ENCODE data around the gene GPC6.
"Not testable (repeated sequence)": the region's sequence is repeated elsewhere in the genome, so short reads cannot be mapped to it uniquely, and the experiment has no call there.

Gene GPC6

DNA sequence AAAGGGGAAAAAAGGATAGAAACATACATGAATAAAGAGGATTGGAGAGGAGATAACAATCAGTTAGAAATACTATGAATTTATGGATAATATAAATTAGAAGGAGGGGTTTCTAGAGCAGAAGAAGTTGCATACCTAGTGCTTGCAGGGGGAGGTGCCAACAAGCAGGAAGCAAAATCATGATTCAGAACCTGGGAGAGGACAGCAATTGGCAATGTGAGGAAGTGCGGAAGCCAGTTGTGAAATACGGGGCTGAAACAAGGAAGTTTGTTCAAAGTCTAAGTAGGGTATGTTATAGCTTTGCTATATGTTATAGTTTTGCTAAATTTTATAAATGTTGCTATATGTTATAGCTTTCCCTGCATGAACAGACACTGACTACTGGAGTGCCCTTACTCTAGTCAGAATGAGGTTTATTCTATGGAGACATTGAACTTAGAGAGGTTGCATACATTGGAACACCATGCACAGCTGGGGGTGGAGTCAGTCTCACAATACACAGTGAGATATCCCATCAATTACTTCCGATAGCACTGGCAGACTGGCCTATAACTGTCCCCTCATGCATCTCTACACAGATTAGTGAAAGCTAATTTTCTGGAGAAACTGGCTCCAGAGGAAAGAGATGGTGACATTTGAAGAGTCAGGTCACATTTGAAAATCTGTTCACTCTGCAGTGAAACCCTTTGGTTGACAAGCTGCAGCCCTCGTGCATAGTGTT lies 92.1 kb downstream of the GPC6 start:
- TF ChIP-seq, protein P1, sequence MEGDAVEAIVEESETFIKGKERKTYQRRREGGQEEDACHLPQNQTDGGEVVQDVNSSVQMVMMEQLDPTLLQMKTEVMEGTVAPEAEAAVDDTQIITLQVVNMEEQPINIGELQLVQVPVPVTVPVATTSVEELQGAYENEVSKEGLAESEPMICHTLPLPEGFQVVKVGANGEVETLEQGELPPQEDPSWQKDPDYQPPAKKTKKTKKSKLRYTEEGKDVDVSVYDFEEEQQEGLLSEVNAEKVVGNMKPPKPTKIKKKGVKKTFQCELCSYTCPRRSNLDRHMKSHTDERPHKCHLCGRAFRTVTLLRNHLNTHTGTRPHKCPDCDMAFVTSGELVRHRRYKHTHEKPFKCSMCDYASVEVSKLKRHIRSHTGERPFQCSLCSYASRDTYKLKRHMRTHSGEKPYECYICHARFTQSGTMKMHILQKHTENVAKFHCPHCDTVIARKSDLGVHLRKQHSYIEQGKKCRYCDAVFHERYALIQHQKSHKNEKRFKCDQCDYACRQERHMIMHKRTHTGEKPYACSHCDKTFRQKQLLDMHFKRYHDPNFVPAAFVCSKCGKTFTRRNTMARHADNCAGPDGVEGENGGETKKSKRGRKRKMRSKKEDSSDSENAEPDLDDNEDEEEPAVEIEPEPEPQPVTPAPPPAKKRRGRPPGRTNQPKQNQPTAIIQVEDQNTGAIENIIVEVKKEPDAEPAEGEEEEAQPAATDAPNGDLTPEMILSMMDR (IDR thresholded peaks at IDR 0.05), result no peak
- Mint-ChIP-seq H3K27ac (no peak overlapping the region), H3K9me3 (no peaks in the 10 kb centered on the region), H3K4me1 (no peaks in the 10 kb centered on the region), H3K4me3 (no peak overlapping the region), H3K36me3 (ENCODE audit: low read depth) (no peaks in the 10 kb centered on the region), H3K27me3 (ENCODE audit: low read depth, poor library complexity) (no peaks in the 10 kb centered on the region)
- DNase-seq, result no peak

DNA sequence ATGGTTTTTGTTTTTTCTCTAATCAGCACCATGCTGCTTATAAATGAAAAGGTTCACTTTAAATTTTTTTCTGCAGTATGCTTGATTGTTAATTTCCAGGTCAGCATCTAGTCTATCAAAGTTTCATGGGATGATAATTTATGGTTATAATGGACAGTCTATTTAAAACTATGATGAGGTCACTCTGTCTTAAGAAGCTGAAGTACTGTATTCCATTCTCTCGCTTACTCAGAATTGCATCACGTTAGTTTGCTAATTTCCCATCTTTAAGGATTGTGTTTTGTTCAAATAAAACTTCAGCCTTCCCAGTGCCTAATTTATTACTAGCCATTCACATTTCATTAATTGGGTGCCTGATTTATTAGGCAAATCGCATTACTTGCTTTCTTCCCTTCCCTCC lies 94.3 kb downstream of the GPC6 start:
- no peak for DNase-seq
- Mint-ChIP-seq H3K36me3 (ENCODE audit: low read depth) (no peaks in the 10 kb centered on the region), H3K4me3 (no peak overlapping the region), H3K27ac (no peak overlapping the region), H3K4me1 (no peaks in the 10 kb centered on the region), H3K27me3 (ENCODE audit: low read depth, poor library complexity) (no peaks in the 10 kb centered on the region), H3K9me3 (no peaks in the 10 kb centered on the region)
- TF ChIP-seq, protein P1 (IDR thresholded peaks at IDR 0.05), result no peak

DNA sequence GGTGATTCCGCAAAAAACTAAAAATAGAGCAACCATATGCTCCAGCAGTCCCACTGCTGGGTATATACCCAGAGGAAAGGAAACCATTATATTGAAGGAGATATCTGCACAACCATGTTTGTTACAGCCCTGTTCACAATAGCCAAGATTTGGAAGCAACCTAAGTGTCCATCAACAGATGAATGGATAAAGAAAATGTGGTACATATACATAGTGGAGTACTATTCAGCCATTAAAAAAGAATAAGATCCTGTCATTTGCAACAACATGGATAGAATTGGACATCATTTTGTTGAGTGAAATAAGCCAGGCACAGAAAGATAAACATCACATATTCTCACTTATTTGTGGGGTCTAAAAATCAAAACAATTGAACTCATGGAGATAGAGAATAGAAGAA lies 97.3 kb downstream of the GPC6 start:
- not testable (repeated sequence) for DNase-seq; H3K4me3 Mint-ChIP-seq; H3K27me3 Mint-ChIP-seq (ENCODE audit: low read depth, poor library complexity); H3K36me3 Mint-ChIP-seq (ENCODE audit: low read depth); H3K4me1 Mint-ChIP-seq; H3K9me3 Mint-ChIP-seq; H3K27ac Mint-ChIP-seq

DNA sequence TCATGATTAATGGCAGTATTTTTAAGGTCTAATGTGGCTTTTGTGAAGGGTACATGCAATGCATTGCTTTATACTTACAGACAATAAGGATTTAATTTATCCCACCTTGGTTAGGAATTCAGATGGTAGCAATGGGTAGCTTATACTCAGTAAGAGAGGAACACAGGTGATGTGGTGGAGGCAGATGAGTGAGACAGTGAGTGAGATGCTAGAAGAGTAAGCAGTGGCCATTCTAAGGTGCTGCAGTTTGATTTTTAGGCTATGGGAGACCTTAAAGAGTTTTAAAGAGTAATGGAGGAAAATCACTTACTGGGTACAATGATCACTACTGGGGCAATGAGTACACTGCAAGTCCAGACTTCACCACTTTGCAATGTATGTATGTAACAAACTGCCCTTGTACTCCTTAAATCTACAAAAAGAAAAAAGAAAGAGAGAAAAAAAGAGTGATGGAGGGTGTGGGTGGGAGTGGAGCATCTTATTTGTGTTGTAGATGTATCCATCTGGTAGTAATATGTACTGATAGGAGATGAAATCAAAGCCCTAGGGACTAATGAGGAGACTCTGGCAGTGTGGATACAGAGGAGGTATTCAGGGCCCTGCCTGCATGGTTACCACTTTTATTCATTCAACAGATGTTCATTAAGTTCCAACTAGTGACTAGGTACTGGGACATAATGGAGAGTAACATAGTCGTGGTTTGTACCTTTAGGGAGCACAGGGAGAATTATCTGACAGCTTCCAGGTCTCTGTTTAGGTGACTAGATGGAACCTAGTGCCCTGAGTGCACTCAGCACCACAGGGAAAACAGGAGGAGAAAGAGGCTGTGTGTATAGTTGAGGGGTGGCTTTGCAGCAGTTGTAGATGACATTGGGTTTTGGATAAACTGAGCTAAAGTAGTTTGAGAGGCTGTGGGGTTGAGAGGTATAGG lies 99.0 kb downstream of the GPC6 start:
- no peaks in the 10 kb centered on the region for H3K36me3 Mint-ChIP-seq (ENCODE audit: low read depth)
- H3K4me1 Mint-ChIP-seq, result no peaks in the 10 kb centered on the region
- no peak overlapping the region for H3K4me3 Mint-ChIP-seq
- DNase-seq, result no peak
- H3K27ac Mint-ChIP-seq, result peak overlapping the region; percentile 2
- H3K9me3 Mint-ChIP-seq, result no peaks in the 10 kb centered on the region
- no peaks in the 10 kb centered on the region for H3K27me3 Mint-ChIP-seq (ENCODE audit: low read depth, poor library complexity)
- TF ChIP-seq, protein P1 (IDR thresholded peaks at IDR 0.05), result no peak

DNA sequence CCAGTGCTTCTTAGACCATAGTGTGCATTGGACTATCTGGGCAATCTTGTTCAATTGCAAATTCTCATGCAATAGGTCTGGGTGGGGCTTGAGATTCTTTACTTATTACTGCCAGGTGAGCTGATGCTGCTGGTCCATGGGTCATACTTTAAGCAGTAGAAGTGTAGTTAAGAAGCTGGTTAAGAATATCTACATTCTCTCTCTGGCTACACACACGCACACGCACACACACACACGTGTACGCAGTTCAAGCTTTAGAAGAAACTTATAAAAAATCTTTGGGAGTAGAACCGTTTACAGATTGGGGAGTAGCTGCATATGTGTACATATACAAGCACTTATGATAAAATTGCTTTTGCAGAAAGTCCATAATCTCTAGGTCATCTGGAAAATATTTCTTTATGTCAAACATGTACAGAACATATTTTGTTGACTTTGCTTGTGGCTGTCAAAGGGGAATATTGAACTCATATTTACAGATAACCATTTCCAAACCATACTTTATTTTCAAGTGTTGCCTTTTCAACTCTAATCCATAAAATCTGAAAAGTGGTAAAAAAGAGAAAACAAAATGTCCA lies 99.7 kb downstream of the GPC6 start:
- DNase-seq, result no peak
- no peak overlapping the region for H3K27ac Mint-ChIP-seq
- H3K9me3 Mint-ChIP-seq, result no peaks in the 10 kb centered on the region
- TF ChIP-seq, protein P1 (IDR thresholded peaks at IDR 0.05), result no peak
- H3K36me3 Mint-ChIP-seq (ENCODE audit: low read depth), result no peaks in the 10 kb centered on the region
- no peaks in the 10 kb centered on the region for H3K4me1 Mint-ChIP-seq
- H3K4me3 Mint-ChIP-seq, result no peak overlapping the region
- H3K27me3 Mint-ChIP-seq (ENCODE audit: low read depth, poor library complexity), result no peaks in the 10 kb centered on the region

DNA sequence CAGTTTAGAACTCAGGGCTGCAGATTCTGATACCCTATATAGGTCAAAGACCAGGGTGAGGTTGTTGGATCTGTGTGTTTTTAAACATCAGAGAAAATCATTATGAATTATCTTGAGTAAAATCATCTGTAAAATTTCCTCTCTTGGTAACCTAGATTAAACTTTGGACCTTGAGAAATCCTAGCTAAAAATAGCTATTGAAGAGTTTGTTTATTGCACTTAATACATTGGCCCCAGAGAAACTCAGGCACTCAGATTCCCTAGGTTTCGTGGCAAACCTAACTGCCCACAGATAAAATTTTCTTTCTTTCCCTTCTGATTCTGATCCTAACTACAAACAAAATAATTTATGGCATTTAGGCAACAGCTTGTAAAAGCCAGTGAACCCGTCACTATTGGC lies 102.3 kb downstream of the GPC6 start:
- TF ChIP-seq, protein P1 (IDR thresholded peaks at IDR 0.05), result no peak
- no peak overlapping the region for H3K4me3 Mint-ChIP-seq
- H3K36me3 Mint-ChIP-seq (ENCODE audit: low read depth), result peaks cover 20% of the 10 kb centered on the region
- H3K9me3 Mint-ChIP-seq, result peaks cover 24% of the 10 kb centered on the region
- no peak overlapping the region for H3K27ac Mint-ChIP-seq
- no peak for DNase-seq
- no peaks in the 10 kb centered on the region for H3K27me3 Mint-ChIP-seq (ENCODE audit: low read depth, poor library complexity)
- no peaks in the 10 kb centered on the region for H3K4me1 Mint-ChIP-seq

All from nephron progenitor cell (in vitro differentiated cells).